Uterus (tissue), 2 donors: Measurements from ENCODE around the gene HOXB8.

Experiments
- POLR2A ChIP-seq, 2 donors: fragments of 450-650 bp; IDR thresholded peaks; one replicate each; pipeline ENCODE4 v1.6.1; 2016; ENCODE audit warnings: antibody characterized with exemption in 2 of 2, mild to moderate bottlenecking in 1 of 2, moderate library complexity in 1 of 2
- TF ChIP-seq, protein P1 (sequence below), 4 experiments: fragments of 200-600 bp in 2 of 4; fragments of 450-650 bp in 2 of 4; sonication (generic) in 2 of 4; IDR thresholded peaks; one replicate each; pipeline ENCODE4 v1.5.1; 2016 to 2019; ENCODE audit warnings: antibody characterized with exemption in 4 of 4, mild to moderate bottlenecking in 2 of 4, moderate library complexity in 1 of 4

- TF ChIP-seq, protein P1, sequence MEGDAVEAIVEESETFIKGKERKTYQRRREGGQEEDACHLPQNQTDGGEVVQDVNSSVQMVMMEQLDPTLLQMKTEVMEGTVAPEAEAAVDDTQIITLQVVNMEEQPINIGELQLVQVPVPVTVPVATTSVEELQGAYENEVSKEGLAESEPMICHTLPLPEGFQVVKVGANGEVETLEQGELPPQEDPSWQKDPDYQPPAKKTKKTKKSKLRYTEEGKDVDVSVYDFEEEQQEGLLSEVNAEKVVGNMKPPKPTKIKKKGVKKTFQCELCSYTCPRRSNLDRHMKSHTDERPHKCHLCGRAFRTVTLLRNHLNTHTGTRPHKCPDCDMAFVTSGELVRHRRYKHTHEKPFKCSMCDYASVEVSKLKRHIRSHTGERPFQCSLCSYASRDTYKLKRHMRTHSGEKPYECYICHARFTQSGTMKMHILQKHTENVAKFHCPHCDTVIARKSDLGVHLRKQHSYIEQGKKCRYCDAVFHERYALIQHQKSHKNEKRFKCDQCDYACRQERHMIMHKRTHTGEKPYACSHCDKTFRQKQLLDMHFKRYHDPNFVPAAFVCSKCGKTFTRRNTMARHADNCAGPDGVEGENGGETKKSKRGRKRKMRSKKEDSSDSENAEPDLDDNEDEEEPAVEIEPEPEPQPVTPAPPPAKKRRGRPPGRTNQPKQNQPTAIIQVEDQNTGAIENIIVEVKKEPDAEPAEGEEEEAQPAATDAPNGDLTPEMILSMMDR (IDR thresholded peaks at IDR 0.05) = no peak
- TF ChIP-seq POLR2A (IDR thresholded peaks at IDR 0.05) = no peak
Measured at GRCh38 chr17:48571024-48571818, 43.9 kb downstream of the HOXB8 start.
